Measurements from ENCODE around the gene CCDC40. TPM values are rescaled to one million over a fixed set of nuclear protein-coding genes. Genes with fewer than 3 reads are reported as not detected.

The CCDC40 gene
- total and polyA plus RNA-seq, 2 donors (not counting 1 experiment from before 2014, with no cell fraction given): 0.53 to 1.5 TPM

GRCh38 chr17:80124351-80124981 is 88.0 kb downstream of the CCDC40 start:
- TF ChIP-seq, protein P1, sequence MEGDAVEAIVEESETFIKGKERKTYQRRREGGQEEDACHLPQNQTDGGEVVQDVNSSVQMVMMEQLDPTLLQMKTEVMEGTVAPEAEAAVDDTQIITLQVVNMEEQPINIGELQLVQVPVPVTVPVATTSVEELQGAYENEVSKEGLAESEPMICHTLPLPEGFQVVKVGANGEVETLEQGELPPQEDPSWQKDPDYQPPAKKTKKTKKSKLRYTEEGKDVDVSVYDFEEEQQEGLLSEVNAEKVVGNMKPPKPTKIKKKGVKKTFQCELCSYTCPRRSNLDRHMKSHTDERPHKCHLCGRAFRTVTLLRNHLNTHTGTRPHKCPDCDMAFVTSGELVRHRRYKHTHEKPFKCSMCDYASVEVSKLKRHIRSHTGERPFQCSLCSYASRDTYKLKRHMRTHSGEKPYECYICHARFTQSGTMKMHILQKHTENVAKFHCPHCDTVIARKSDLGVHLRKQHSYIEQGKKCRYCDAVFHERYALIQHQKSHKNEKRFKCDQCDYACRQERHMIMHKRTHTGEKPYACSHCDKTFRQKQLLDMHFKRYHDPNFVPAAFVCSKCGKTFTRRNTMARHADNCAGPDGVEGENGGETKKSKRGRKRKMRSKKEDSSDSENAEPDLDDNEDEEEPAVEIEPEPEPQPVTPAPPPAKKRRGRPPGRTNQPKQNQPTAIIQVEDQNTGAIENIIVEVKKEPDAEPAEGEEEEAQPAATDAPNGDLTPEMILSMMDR (conservative IDR thresholded peaks at IDR 0.05 in 1 of 2, IDR thresholded peaks at IDR 0.05 in 1 of 2; ENCODE audit: low read depth in 1 of 2, low read length in 2 of 2): peak; percentile 25 to 52
- no peak for TF ChIP-seq EZH2 (IDR thresholded peaks at IDR 0.05; ENCODE audit: low read length, missing control alignments)
- Histone ChIP-seq H3K9ac (ENCODE audit: insufficient read depth, low read length) (no peak overlapping the region), H4K20me1 (ENCODE audit: control insufficient read depth, extremely low read depth, insufficient read depth, low read length) (no peaks in the 10 kb centered on the region), H3K79me2 (ENCODE audit: control insufficient read depth, insufficient read depth, low read length) (no peaks in the 10 kb centered on the region), H3K4me1 (ENCODE audit: control insufficient read depth, extremely low read depth, insufficient read depth, low read length) (no peaks in the 10 kb centered on the region), H3K27me3 (ENCODE audit: control insufficient read depth, insufficient read depth, low read length) (no peaks in the 10 kb centered on the region), H3K36me3 (ENCODE audit: control insufficient read depth, insufficient read depth, low read length) (no peaks in the 10 kb centered on the region), H3K9me3 (ENCODE audit: control insufficient read depth, insufficient read depth, low read depth, low read length) (no peaks in the 10 kb centered on the region), H3K27ac (ENCODE audit: insufficient read depth, low read length) (no peak overlapping the region), H2AFZ (ENCODE audit: low read length) (no peak overlapping the region), H3K4me3 (replicated peaks in 1 of 4; ENCODE audit: control extremely low read depth in 1 of 4, insufficient read depth in 1 of 4, low read depth in 3 of 4, low read length in 4 of 4) (no peak overlapping the region), H3K4me2 (ENCODE audit: extremely low read depth, insufficient read depth, low read length) (no peak overlapping the region)
- DNase-seq (ENCODE audit: low read depth in 2 of 2): peak in 1 of 2 donors; percentile 62

DNA sequence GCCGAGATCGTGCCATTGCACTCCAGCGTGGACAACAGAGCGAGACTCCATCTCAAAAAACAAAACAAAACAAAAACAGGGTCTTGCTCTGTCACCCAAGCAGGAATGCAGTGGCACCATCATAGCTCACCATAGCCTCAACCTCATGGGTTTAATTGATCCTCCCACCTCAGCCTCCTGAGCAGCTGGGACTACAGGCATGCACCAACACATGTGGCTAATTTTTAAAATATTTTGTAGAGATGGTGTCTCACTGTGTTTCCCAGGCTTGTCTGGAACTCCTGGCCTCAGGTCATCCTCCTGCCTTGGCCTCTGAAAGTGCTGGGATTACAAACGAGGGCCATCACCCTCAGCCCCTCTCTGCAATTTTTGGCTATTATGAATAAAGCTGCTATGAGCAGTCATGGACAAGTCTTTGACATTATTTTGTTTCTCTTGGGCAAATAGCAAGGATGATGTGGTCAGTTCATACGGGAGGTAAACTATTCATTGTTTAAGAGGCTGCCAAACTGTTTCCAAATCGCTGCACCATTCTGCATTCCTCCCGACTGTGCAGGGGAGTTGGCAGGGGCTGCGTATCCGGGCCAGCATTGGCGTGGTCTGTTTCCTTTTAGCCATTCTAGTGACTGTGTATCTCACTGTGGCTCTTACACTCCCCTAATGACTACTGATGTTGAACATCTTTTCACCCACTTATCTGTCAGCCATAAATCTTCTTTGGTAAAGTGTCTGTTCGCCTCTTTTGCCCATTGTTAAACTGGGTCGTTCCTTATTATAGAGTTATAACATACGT is 89.4 kb downstream of the CCDC40 start:
- TF ChIP-seq, protein P1 (conservative IDR thresholded peaks at IDR 0.05 in 1 of 2, IDR thresholded peaks at IDR 0.05 in 1 of 2; ENCODE audit: low read depth in 1 of 2, low read length in 2 of 2): no peak
- TF ChIP-seq EZH2 (IDR thresholded peaks at IDR 0.05; ENCODE audit: low read length, missing control alignments): no peak
- no peaks in the 10 kb centered on the region for H3K79me2 ChIP-seq (ENCODE audit: control insufficient read depth, insufficient read depth, low read length)
- no peak overlapping the region for H3K27ac ChIP-seq (ENCODE audit: insufficient read depth, low read length)
- no peaks in the 10 kb centered on the region for H3K27me3 ChIP-seq (ENCODE audit: control insufficient read depth, insufficient read depth, low read length)
- H3K9ac ChIP-seq (ENCODE audit: insufficient read depth, low read length): no peak overlapping the region
- no peaks in the 10 kb centered on the region for H3K4me1 ChIP-seq (ENCODE audit: control insufficient read depth, extremely low read depth, insufficient read depth, low read length)
- H3K9me3 ChIP-seq (ENCODE audit: control insufficient read depth, insufficient read depth, low read depth, low read length): no peaks in the 10 kb centered on the region
- H4K20me1 ChIP-seq (ENCODE audit: control insufficient read depth, extremely low read depth, insufficient read depth, low read length): no peaks in the 10 kb centered on the region
- peak overlapping the region; percentile 25 for H3K4me2 ChIP-seq (ENCODE audit: extremely low read depth, insufficient read depth, low read length)
- peak; percentile 85 to 90 for DNase-seq (ENCODE audit: low read depth in 2 of 2)
- no peaks in the 10 kb centered on the region for H3K36me3 ChIP-seq (ENCODE audit: control insufficient read depth, insufficient read depth, low read length)
- no peak overlapping the region for H2AFZ ChIP-seq (ENCODE audit: low read length)
- no peak overlapping the region for H3K4me3 ChIP-seq (replicated peaks in 1 of 4; ENCODE audit: control extremely low read depth in 1 of 4, insufficient read depth in 1 of 4, low read depth in 3 of 4, low read length in 4 of 4)

GRCh38 chr17:80126449-80126715 is 89.9 kb downstream of the CCDC40 start:
- Histone ChIP-seq H2AFZ (ENCODE audit: low read length) (no peak overlapping the region), H3K4me1 (ENCODE audit: control insufficient read depth, extremely low read depth, insufficient read depth, low read length) (no peaks in the 10 kb centered on the region), H3K36me3 (ENCODE audit: control insufficient read depth, insufficient read depth, low read length) (no peaks in the 10 kb centered on the region), H3K79me2 (ENCODE audit: control insufficient read depth, insufficient read depth, low read length) (no peaks in the 10 kb centered on the region), H3K27ac (ENCODE audit: insufficient read depth, low read length) (no peak overlapping the region), H3K4me2 (ENCODE audit: extremely low read depth, insufficient read depth, low read length) (no peak overlapping the region), H4K20me1 (ENCODE audit: control insufficient read depth, extremely low read depth, insufficient read depth, low read length) (no peaks in the 10 kb centered on the region), H3K4me3 (replicated peaks in 1 of 4; ENCODE audit: control extremely low read depth in 1 of 4, insufficient read depth in 1 of 4, low read depth in 3 of 4, low read length in 4 of 4) (no peak overlapping the region), H3K9ac (ENCODE audit: insufficient read depth, low read length) (no peak overlapping the region), H3K9me3 (ENCODE audit: control insufficient read depth, insufficient read depth, low read depth, low read length) (no peaks in the 10 kb centered on the region), H3K27me3 (ENCODE audit: control insufficient read depth, insufficient read depth, low read length) (no peaks in the 10 kb centered on the region)
- no peak for TF ChIP-seq EZH2 (IDR thresholded peaks at IDR 0.05; ENCODE audit: low read length, missing control alignments)
- TF ChIP-seq, protein P1 (conservative IDR thresholded peaks at IDR 0.05 in 1 of 2, IDR thresholded peaks at IDR 0.05 in 1 of 2; ENCODE audit: low read depth in 1 of 2, low read length in 2 of 2): no peak
- peak in 1 of 2 donors; percentile 61 for DNase-seq (ENCODE audit: low read depth in 2 of 2)

All from fibroblast of lung (primary cell).